ENCODE measurements around the gene STRA6.
"Not testable (repeated sequence)": the region's sequence is repeated elsewhere in the genome, so short reads cannot be mapped to it uniquely, and the experiment has no call there.

Gene STRA6

GRCh38 chr15:74170875-74171578, 31.6 kb downstream of the STRA6 start:
- DNase-seq (ENCODE audit: low read depth) = no peak
- TF ChIP-seq CTCF (IDR thresholded peaks at IDR 0.05; ENCODE audit: low read length, missing control alignments) = no peak
- H3K4me3 ChIP-seq (replicated peaks; ENCODE audit: low read depth, low read length) = no peak overlapping the region

- no peak overlapping the region for H3K4me3 ChIP-seq (replicated peaks; ENCODE audit: low read depth, low read length)
- DNase-seq (ENCODE audit: low read depth) = no peak
- TF ChIP-seq CTCF (IDR thresholded peaks at IDR 0.05; ENCODE audit: low read length, missing control alignments) = no peak
Observed at GRCh38 chr15:74170071-74170844, 32.3 kb downstream of the STRA6 start.

GRCh38 chr15:74168711-74169126, 33.9 kb downstream of the STRA6 start:
- TF ChIP-seq CTCF (IDR thresholded peaks at IDR 0.05; ENCODE audit: low read length, missing control alignments) = no peak
- DNase-seq (ENCODE audit: low read depth) = no peak
- H3K4me3 ChIP-seq (replicated peaks; ENCODE audit: low read depth, low read length) = no peak overlapping the region

- TF ChIP-seq CTCF (IDR thresholded peaks at IDR 0.05; ENCODE audit: low read length, missing control alignments) = no peak
Observed at GRCh38 chr15:74167891-74168331, 34.7 kb downstream of the STRA6 start.

GRCh38 chr15:74165461-74165860, 37.1 kb downstream of the STRA6 start:
- TF ChIP-seq CTCF (IDR thresholded peaks at IDR 0.05; ENCODE audit: low read length, missing control alignments) = no peak
- no peak for DNase-seq (ENCODE audit: low read depth)
- H3K4me3 ChIP-seq (replicated peaks; ENCODE audit: low read depth, low read length) = no peak overlapping the region

More at GRCh38 chr15:74167891-74168331, 34.7 kb downstream of the STRA6 start:
- DNase-seq (ENCODE audit: low read depth) = no peak
- H3K4me3 ChIP-seq (replicated peaks; ENCODE audit: low read depth, low read length) = no peak overlapping the region

GRCh38 chr15:74162195-74162536, 40.4 kb downstream of the STRA6 start:
- not testable (repeated sequence) for DNase-seq (ENCODE audit: low read depth); H3K4me3 ChIP-seq (replicated peaks; ENCODE audit: low read depth, low read length)

GRCh38 chr15:74160390-74160789, 42.2 kb downstream of the STRA6 start:
- not testable (repeated sequence) for DNase-seq (ENCODE audit: low read depth); H3K4me3 ChIP-seq (replicated peaks; ENCODE audit: low read depth, low read length)

- no peak overlapping the region for H3K4me3 ChIP-seq (replicated peaks; ENCODE audit: low read depth, low read length)
- no peak for TF ChIP-seq CTCF (IDR thresholded peaks at IDR 0.05; ENCODE audit: low read length, missing control alignments)
Observed at GRCh38 chr15:74159773-74160172, 42.8 kb downstream of the STRA6 start.

More at GRCh38 chr15:74159773-74160172, 42.8 kb downstream of the STRA6 start:
- no peak for DNase-seq (ENCODE audit: low read depth)

Data from fibroblast of pulmonary artery (primary cell).